Right cardiac atrium (tissue), 5 donors: ENCODE measurements around the gene NCAM1. TPM values are rescaled to one million over a fixed set of nuclear protein-coding genes. Genes with fewer than 3 reads are reported as not detected.
A peak's percentile ranks its signal among the peaks of the same experiment; 100 is the strongest.

Source experiments
- ATAC-seq, 2 donors: fragments of 200-7000 bp; cut with Tn5 transposase; one replicate each; pipeline versions ENCODE4 v1.8.0 to v1.9.1; 2020; ENCODE audit warnings: moderate library complexity in 2 of 2, mild to moderate bottlenecking in 1 of 2
- DNase-seq, 3 donors: peaks; one replicate each; pipeline ENCODE4 v3.0.0-alpha.2; 2020
- H3K27ac ChIP-seq: one replicate; pipeline ENCODE4 v1.5.1; 2013; ENCODE audit warnings: mild to moderate bottlenecking, low read length, control low read depth, moderate library complexity
- H3K27me3 ChIP-seq: one replicate; pipeline ENCODE4 v1.6.1; 2013; ENCODE audit not compliant: control insufficient read depth, insufficient read depth
- H3K4me1 ChIP-seq: one replicate; pipeline ENCODE4 v1.6.1; 2013; ENCODE audit warnings: low read length; ENCODE audit not compliant: control insufficient read depth, insufficient read depth
- H3K4me3 ChIP-seq: one replicate; pipeline ENCODE4 v1.5.1; 2013; ENCODE audit warnings: low read length, control low read depth
- H3K9me3 ChIP-seq: one replicate; pipeline ENCODE4 v1.6.1; 2013; ENCODE audit warnings: low read length; ENCODE audit not compliant: control insufficient read depth
- WGBS: extraction: QIAGEN DNeasy Blood & Tissue Kit; methylation state at CpG from one replicate; pipeline ENCODE4 v1.1.7; 2013; 5-methylcytosine and 5-hydroxymethylcytosine counted together
- intact Hi-C, 4 donors: fragments of 100-400 bp; cut with DNase I; formaldehyde crosslinking; loops; one replicate each; pipeline versions ENCODE4 v1.11.0 to v1.14.0; 2022 to 2023
- polyA plus RNA-seq: library from polyadenylated mRNA; stranded (reverse); fragments of 200-250 nt; gene quantifications from one replicate; pipeline ENCODE4 v1.2.3, GENCODE V29; 2013
- total RNA-seq, 4 donors: library from RNA; stranded (reverse); fragmentation: NEBNext Ultra II Directional; extraction: Animal tissue kit (Norgen Biotek cat#: 25700); gene quantifications; one replicate each; pipeline ENCODE4 v1.2.1, GENCODE V29; 2021
- donor health status: healthy with polysubstance abuse.
- donor health status: DM: no; HTN: yes; CAD: no.
- donor health status: DM: no; HTN: no; CAD: no.
- donor health status: DM: no; HTN: yes; CAD: no; lungs with severe emphysema.
- donor health status: DM: yes; HTN: yes; CAD: no.

NCAM1 gene
- total and polyA plus RNA-seq, 5 donors = 87.9 to 303 (median 222) TPM

GRCh38 chr11:113242767-113243397 is 281.7 kb downstream of the NCAM1 start:
- Histone ChIP-seq H3K4me3 (peak overlapping the region; percentile 11), H3K9me3 (no peaks in the 10 kb centered on the region), H3K27me3 (no peaks in the 10 kb centered on the region), H3K27ac (peak overlapping the region; percentile 72), H3K4me1 (no peaks in the 10 kb centered on the region)
- DNase-seq = peak; percentile 28 to 68 (median 53)
- intact Hi-C loops = no loop called here
- WGBS = 24% methylated on average over 21 of the region's 21 CpGs
- ATAC-seq = peak; percentile 61 to 72

- intact Hi-C loops = no loop called here
- Histone ChIP-seq H3K9me3 (no peaks in the 10 kb centered on the region), H3K4me1 (no peaks in the 10 kb centered on the region), H3K27ac (no peak overlapping the region), H3K4me3 (no peak overlapping the region), H3K27me3 (no peaks in the 10 kb centered on the region)
- DNase-seq = no peak
- WGBS = 80% methylated on average over 5 of the region's 5 CpGs
- no peak for ATAC-seq
Measured at GRCh38 chr11:113243696-113244095, 282.5 kb downstream of the NCAM1 start.

GRCh38 chr11:113245216-113245615 is 284.0 kb downstream of the NCAM1 start:
- Histone ChIP-seq H3K4me1 (no peaks in the 10 kb centered on the region), H3K9me3 (no peaks in the 10 kb centered on the region), H3K27ac (no peak overlapping the region), H3K27me3 (no peaks in the 10 kb centered on the region), H3K4me3 (no peak overlapping the region)
- intact Hi-C loops = no loop called here
- ATAC-seq (no peak), DNase-seq (no peak)
- WGBS = 83% methylated on average over 7 of the region's 7 CpGs

GRCh38 chr11:113247221-113247620 is 286.0 kb downstream of the NCAM1 start:
- Histone ChIP-seq H3K9me3 (no peaks in the 10 kb centered on the region), H3K4me1 (no peaks in the 10 kb centered on the region), H3K27ac (no peak overlapping the region), H3K4me3 (no peak overlapping the region), H3K27me3 (no peaks in the 10 kb centered on the region)
- no peak for DNase-seq
- intact Hi-C loops = no loop called here
- 75% methylated on average over 8 of the region's 8 CpGs for WGBS
- ATAC-seq = no peak

GRCh38 chr11:113247966-113248365 is 286.7 kb downstream of the NCAM1 start:
- Histone ChIP-seq H3K27me3 (no peaks in the 10 kb centered on the region), H3K27ac (no peak overlapping the region), H3K9me3 (no peaks in the 10 kb centered on the region), H3K4me1 (no peaks in the 10 kb centered on the region), H3K4me3 (no peak overlapping the region)
- ATAC-seq (no peak), DNase-seq (no peak)
- 63% methylated on average over 6 of the region's 6 CpGs for WGBS
- intact Hi-C loops = no loop called here

GRCh38 chr11:113248702-113249490 is 287.7 kb downstream of the NCAM1 start:
- peak; percentile 8 to 21 for ATAC-seq
- WGBS = 60% methylated on average over 11 of the region's 11 CpGs
- Histone ChIP-seq H3K4me3 (no peak overlapping the region), H3K9me3 (no peaks in the 10 kb centered on the region), H3K27me3 (no peaks in the 10 kb centered on the region), H3K27ac (no peak overlapping the region), H3K4me1 (no peaks in the 10 kb centered on the region)
- intact Hi-C loops = no loop called here
- no peak for DNase-seq

- WGBS = 8% methylated on average over 2 of the region's 2 CpGs
- Histone ChIP-seq H3K27ac (no peak overlapping the region), H3K4me3 (no peak overlapping the region), H3K9me3 (no peaks in the 10 kb centered on the region), H3K27me3 (no peaks in the 10 kb centered on the region), H3K4me1 (no peaks in the 10 kb centered on the region)
- intact Hi-C loops = no loop called here
- no peak for DNase-seq
- ATAC-seq = no peak
Measured at GRCh38 chr11:113249491-113249763, 288.2 kb downstream of the NCAM1 start.

- DNase-seq (no peak), ATAC-seq (no peak)
- Histone ChIP-seq H3K27me3 (no peaks in the 10 kb centered on the region), H3K9me3 (no peaks in the 10 kb centered on the region), H3K4me1 (no peaks in the 10 kb centered on the region), H3K4me3 (no peak overlapping the region), H3K27ac (no peak overlapping the region)
- WGBS = 87% methylated on average over 6 of the region's 6 CpGs
- intact Hi-C loops = no loop called here
Measured at GRCh38 chr11:113249786-113250185, 288.6 kb downstream of the NCAM1 start.

GRCh38 chr11:113251281-113251680 is 290.1 kb downstream of the NCAM1 start:
- Histone ChIP-seq H3K4me1 (no peaks in the 10 kb centered on the region), H3K27me3 (no peaks in the 10 kb centered on the region), H3K9me3 (no peaks in the 10 kb centered on the region), H3K4me3 (no peak overlapping the region), H3K27ac (no peak overlapping the region)
- DNase-seq (no peak), ATAC-seq (no peak)
- intact Hi-C loops = no loop called here
- WGBS = 84% methylated on average over 4 of the region's 4 CpGs

- intact Hi-C loops = no loop called here
- ATAC-seq (no peak), DNase-seq (no peak)
- 75% methylated on average over 5 of the region's 5 CpGs for WGBS
- Histone ChIP-seq H3K9me3 (no peaks in the 10 kb centered on the region), H3K4me3 (no peak overlapping the region), H3K4me1 (peaks cover 3% of the 10 kb centered on the region), H3K27me3 (no peaks in the 10 kb centered on the region), H3K27ac (no peak overlapping the region)
Measured at GRCh38 chr11:113253406-113253805, 292.2 kb downstream of the NCAM1 start.

- Histone ChIP-seq H3K9me3 (no peaks in the 10 kb centered on the region), H3K27ac (no peak overlapping the region), H3K4me1 (peaks cover 3% of the 10 kb centered on the region), H3K4me3 (no peak overlapping the region), H3K27me3 (no peaks in the 10 kb centered on the region)
- 48% methylated on average over 4 of the region's 4 CpGs for WGBS
- DNase-seq = no peak
- ATAC-seq = no peak
- intact Hi-C loops = no loop called here
Measured at GRCh38 chr11:113255096-113255495, 293.9 kb downstream of the NCAM1 start.
